ENCODE results near the gene XAB2.

DNA sequence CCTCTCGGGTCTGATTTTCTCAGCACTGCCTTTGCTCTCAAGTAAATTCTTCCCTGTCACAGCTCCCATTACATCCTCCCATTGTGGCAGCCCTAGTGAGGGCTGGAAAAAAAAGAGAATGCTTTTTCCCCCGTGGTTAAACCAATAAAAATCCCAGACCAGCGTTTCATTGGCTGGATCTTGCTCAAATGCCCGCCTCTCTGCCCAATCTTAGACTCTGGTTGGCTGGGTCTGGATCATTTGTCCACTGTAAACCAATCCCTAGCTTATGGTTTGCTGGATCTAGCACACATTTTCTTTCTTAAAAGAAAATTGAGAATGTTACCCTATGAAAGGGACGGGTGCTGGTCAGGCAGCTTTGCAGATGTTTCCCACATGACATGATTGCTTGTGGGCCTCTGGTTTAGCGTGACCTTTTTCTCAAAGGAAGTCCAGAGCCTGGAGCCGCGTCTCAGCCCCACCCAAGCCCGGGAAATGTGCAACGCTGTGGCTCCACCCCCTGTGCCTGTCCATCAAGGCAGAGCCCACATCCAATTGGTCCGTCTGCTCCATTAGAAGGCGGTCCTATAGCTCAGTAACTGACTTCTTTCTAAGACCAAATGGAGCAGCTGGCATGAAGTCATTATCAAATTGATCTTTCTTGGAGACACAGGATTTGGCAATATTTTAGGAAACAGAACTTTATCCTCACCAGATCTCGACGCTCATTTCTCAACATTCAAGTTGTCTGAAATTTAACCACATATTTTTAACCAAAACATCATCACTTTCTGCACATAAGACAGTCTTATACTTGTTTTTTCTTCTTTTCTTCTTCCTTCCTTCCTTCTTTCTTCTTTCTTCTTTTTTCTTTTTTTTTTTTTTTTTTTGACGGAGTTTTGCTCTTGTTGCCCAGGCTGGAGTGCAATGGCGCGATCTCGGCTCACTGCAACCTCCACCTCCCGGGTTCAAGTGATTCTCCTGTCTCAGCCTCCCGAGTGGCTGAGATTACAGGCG lies 45.0 kb upstream of the XAB2 start:
- TF ChIP-seq POLR2A (IDR thresholded peaks at IDR 0.05), result no peak
- TF ChIP-seq, protein P1, sequence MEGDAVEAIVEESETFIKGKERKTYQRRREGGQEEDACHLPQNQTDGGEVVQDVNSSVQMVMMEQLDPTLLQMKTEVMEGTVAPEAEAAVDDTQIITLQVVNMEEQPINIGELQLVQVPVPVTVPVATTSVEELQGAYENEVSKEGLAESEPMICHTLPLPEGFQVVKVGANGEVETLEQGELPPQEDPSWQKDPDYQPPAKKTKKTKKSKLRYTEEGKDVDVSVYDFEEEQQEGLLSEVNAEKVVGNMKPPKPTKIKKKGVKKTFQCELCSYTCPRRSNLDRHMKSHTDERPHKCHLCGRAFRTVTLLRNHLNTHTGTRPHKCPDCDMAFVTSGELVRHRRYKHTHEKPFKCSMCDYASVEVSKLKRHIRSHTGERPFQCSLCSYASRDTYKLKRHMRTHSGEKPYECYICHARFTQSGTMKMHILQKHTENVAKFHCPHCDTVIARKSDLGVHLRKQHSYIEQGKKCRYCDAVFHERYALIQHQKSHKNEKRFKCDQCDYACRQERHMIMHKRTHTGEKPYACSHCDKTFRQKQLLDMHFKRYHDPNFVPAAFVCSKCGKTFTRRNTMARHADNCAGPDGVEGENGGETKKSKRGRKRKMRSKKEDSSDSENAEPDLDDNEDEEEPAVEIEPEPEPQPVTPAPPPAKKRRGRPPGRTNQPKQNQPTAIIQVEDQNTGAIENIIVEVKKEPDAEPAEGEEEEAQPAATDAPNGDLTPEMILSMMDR (IDR thresholded peaks at IDR 0.05), result no peak
